HepG2 (cell line): Measurements from ENCODE around the gene FAH. TPM values are rescaled to one million over a fixed set of nuclear protein-coding genes. Genes with fewer than 3 reads are reported as not detected.

Experiments used
- ARNT2 ChIP-seq: sonication (generic); formaldehyde crosslinking; IDR thresholded peaks from 2 replicates; pipeline ENCODE4 v1.8.0; 2022; ENCODE audit warnings: mild to moderate bottlenecking, low read depth, missing genetic modification reagents, moderate library complexity
- ATF1 ChIP-seq: IDR thresholded peaks from 2 replicates; pipeline ENCODE4 v1.6.1; 2016; ENCODE audit warnings: mild to moderate bottlenecking, control low read depth
- ATF6 ChIP-seq: sonication (generic); formaldehyde crosslinking; conservative IDR thresholded peaks from 2 replicates; pipeline ENCODE4 v1.4.0; 2020; ENCODE audit warnings: missing genetic modification reagents
- CEBPB ChIP-seq: IDR thresholded peaks from 2 replicates; pipeline ENCODE4 v1.6.1; 2011; ENCODE audit warnings: low read depth, low read length, improper control_type of control experiment, borderline replicate concordance
- CEBPG ChIP-seq: IDR thresholded peaks from 2 replicates; pipeline ENCODE4 v1.6.1; 2016
- EP300 ChIP-seq, 3 experiments: sonication (generic) in 1 of 3; formaldehyde crosslinking in 1 of 3; IDR thresholded peaks; 2 replicates each; pipeline versions ENCODE4 v1.5.1 to v1.6.1; 2011 to 2020; ENCODE audit warnings: low read depth in 2 of 3, low read length in 2 of 3, borderline replicate concordance in 1 of 3, improper control_type of control experiment in 1 of 3, mild to moderate bottlenecking in 1 of 3, missing genetic modification reagents in 1 of 3, moderate library complexity in 1 of 3
- FOXJ3 ChIP-seq: sonication (generic); formaldehyde crosslinking; IDR thresholded peaks from 2 replicates; pipeline ENCODE4 v1.4.0; 2020; ENCODE audit warnings: missing genetic modification reagents, mild to moderate bottlenecking, borderline replicate concordance
- KDM6A ChIP-seq: IDR thresholded peaks from 2 replicates; pipeline ENCODE4 v1.6.1; 2016; ENCODE audit warnings: low read depth
- MED1 ChIP-seq: sonication (generic); formaldehyde crosslinking; IDR thresholded peaks from 2 replicates; pipeline ENCODE4 v1.4.0; 2020; ENCODE audit warnings: missing genetic modification reagents
- MIXL1 ChIP-seq: IDR thresholded peaks from 2 replicates; pipeline ENCODE4 v1.6.1; 2016
- MZF1 ChIP-seq: sonication (generic); formaldehyde crosslinking; IDR thresholded peaks from 2 replicates; pipeline ENCODE4 v1.8.1; 2023; ENCODE audit warnings: mild to moderate bottlenecking, missing genetic modification reagents, borderline replicate concordance
- NR2C2 ChIP-seq: sonication (generic); formaldehyde crosslinking; IDR thresholded peaks from 2 replicates; pipeline ENCODE4 v1.4.0; 2020; ENCODE audit warnings: missing genetic modification reagents, mild to moderate bottlenecking, moderate library complexity, borderline replicate concordance
- PATZ1 ChIP-seq: sonication (generic); formaldehyde crosslinking; IDR thresholded peaks from 2 replicates; pipeline ENCODE4 v1.4.0; 2020; ENCODE audit warnings: missing genetic modification reagents
- RCOR2 ChIP-seq: IDR thresholded peaks from 2 replicates; pipeline ENCODE4 v1.6.1; 2016; ENCODE audit warnings: missing biosample characterization, missing genetic modification reagents
- SIX1 ChIP-seq: sonication (generic); formaldehyde crosslinking; IDR thresholded peaks from 2 replicates; pipeline ENCODE4 v1.4.0; 2020; ENCODE audit warnings: missing genetic modification reagents, borderline replicate concordance
- SOX13 ChIP-seq, 3 experiments: fragments of 450-650 bp in 1 of 3; sonication (generic) in 1 of 3; formaldehyde crosslinking in 1 of 3; IDR thresholded peaks in 2 of 3; conservative IDR thresholded peaks in 1 of 3; 2 replicates each; pipeline versions ENCODE4 v1.5.0 to v1.6.1; 2016 to 2020; ENCODE audit warnings: antibody characterized with exemption in 1 of 3, mild to moderate bottlenecking in 1 of 3, missing compliant biosample characterization in 1 of 3, missing genetic modification reagents in 1 of 3, moderate library complexity in 1 of 3
- SSRP1 ChIP-seq: IDR thresholded peaks from 2 replicates; pipeline ENCODE4 v1.6.1; 2016; ENCODE audit warnings: control low read depth
- TRAFD1 ChIP-seq: sonication (generic); formaldehyde crosslinking; IDR thresholded peaks from 2 replicates; pipeline ENCODE4 v1.5.1; 2020; ENCODE audit warnings: missing genetic modification reagents, mild to moderate bottlenecking, borderline replicate concordance
- WIZ ChIP-seq: sonication (generic); formaldehyde crosslinking; IDR thresholded peaks from 2 replicates; pipeline ENCODE4 v1.5.1; 2020; ENCODE audit warnings: mild to moderate bottlenecking, missing genetic modification reagents
- ZGPAT ChIP-seq: IDR thresholded peaks from 2 replicates; pipeline ENCODE4 v1.6.1; 2016; ENCODE audit warnings: mild to moderate bottlenecking
- ZSCAN25 ChIP-seq: sonication (generic); formaldehyde crosslinking; IDR thresholded peaks from 2 replicates; pipeline ENCODE4 v1.8.0; 2022; ENCODE audit warnings: mild to moderate bottlenecking, missing genetic modification reagents
- polyA plus RNA-seq, 8 experiments: library from polyadenylated mRNA; depleted of rRNA in 3 of 8; stranded (reverse) in 7 of 8; unstranded in 1 of 8; fragments of >200 nt; fragmentation: Illumina TruSeq in 4 of 8; extraction: Trizol in 4 of 8; gene quantifications; 2 replicates each; pipeline versions ENCODE4 v1.2.1 to v1.2.3, GENCODE V29; 2011 to 2016; ENCODE audit warnings: low read depth in 4 of 8, missing spikeins in 1 of 8, mixed read lengths in 1 of 8; ENCODE audit not compliant: insufficient read depth in 1 of 8
- total RNA-seq, 5 experiments: library from RNA; depleted of rRNA; stranded (reverse); fragments of >200 nt; fragmentation: Illumina TruSeq; extraction: Trizol; gene quantifications; 2 replicates each; pipeline ENCODE4 v1.2.3, GENCODE V29; 2016; ENCODE audit warnings: low read depth in 1 of 5

FAH gene
- total and polyA plus RNA-seq, 2 of the 13 experiments (the other 11 are each of a cell fraction or from before 2014, with no cell fraction given): 36.6 to 75.0 TPM

GRCh38 chr15:80207887-80208286, 55.1 kb downstream of the FAH start (continued):
- TF ChIP-seq SIX1 (0 out of 2 replicates have a peak, but pooled peaks have one; percentile 15), RCOR2 (CRISPR knock-in tag) (no peak), MED1 (CRISPR knock-in tag) (0 out of 2 replicates have a peak, but pooled peaks have one; percentile 20), KDM6A (0 out of 2 replicates have a peak, but pooled peaks have one; percentile 26), ATF1 (CRISPR knock-in tag) (peak; percentile 25; the same call in 1 of the 2 replicates), MIXL1 (CRISPR knock-in tag) (0 out of 2 replicates have a peak, but pooled peaks have one; percentile 27), TRAFD1 (CRISPR knock-in tag) (no peak), ARNT2 (CRISPR knock-in tag) (no peak), NR2C2 (CRISPR knock-in tag) (peak; percentile 28; the same call in 1 of the 2 replicates), ATF6 (CRISPR knock-in tag) (no peak), ZSCAN25 (CRISPR knock-in tag) (no peak), SOX13 (IDR thresholded peaks at IDR 0.05) (no peak), SOX13 (CRISPR knock-in tag; conservative IDR thresholded peaks at IDR 0.05 in 1 of 2, IDR thresholded peaks at IDR 0.05 in 1 of 2) (peak in 1 of 2 experiments; percentile 60; a peak in 2 of 4 replicates), MZF1 (CRISPR knock-in tag) (no peak), PATZ1 (CRISPR knock-in tag) (no peak), CEBPG (CRISPR knock-in tag) (peak; percentile 84), FOXJ3 (peak; percentile 61; the same call in 1 of the 2 replicates), ZGPAT (CRISPR knock-in tag) (peak; percentile 31; the same call in 1 of the 2 replicates), WIZ (CRISPR knock-in tag) (no peak), SSRP1 (CRISPR knock-in tag) (peak; percentile 46; the same call in 1 of the 2 replicates), EP300 (IDR thresholded peaks at IDR 0.05; ENCODE audit: low read depth in 2 of 2, low read length in 2 of 2) (peak in 1 of 2 experiments; percentile 82; a peak in 2 of 4 replicates), EP300 (CRISPR knock-in tag; IDR thresholded peaks at IDR 0.05; ENCODE audit: borderline replicate concordance) (no peak), CEBPB (peak; percentile 94)
